ENCODE measurements around the gene SH3BP5L. TPM values are rescaled to one million over a fixed set of nuclear protein-coding genes. Genes with fewer than 3 reads are reported as not detected.

SH3BP5L gene
- total RNA-seq, 1 donor from 2014 or later, result 19.3 TPM

- Histone ChIP-seq H3K36me3 (ENCODE audit: control insufficient read depth in 3 of 3, insufficient read depth in 3 of 3, low read length in 3 of 3) (peaks cover 44 to 66% (median 52%) of the 10 kb centered on the region in 3 donors), H3K9ac (ENCODE audit: low read depth in 1 of 3, low read length in 3 of 3) (no peak overlapping the region), H3K27me3 (ENCODE audit: control insufficient read depth in 3 of 3, insufficient read depth in 3 of 3, low read length in 3 of 3) (no peaks in the 10 kb centered on the region), H3K9me3 (ENCODE audit: control insufficient read depth in 3 of 3, low read length in 3 of 3) (no peaks in the 10 kb centered on the region), H3K27ac (ENCODE audit: low read depth, low read length) (no peak overlapping the region), H3K4me3 (ENCODE audit: low read length in 3 of 3) (no peak overlapping the region), H3K4me1 (ENCODE audit: control insufficient read depth in 3 of 3, insufficient read depth in 3 of 3, low read length in 3 of 3) (peaks cover 0 to 5% (median 2%) of the 10 kb centered on the region in 3 donors)
These were observed 25.7 kb upstream of the SH3BP5L start for GRCh38 chr1:248851390-248851789.

GRCh38 chr1:248850536-248851251, 25.0 kb upstream of the SH3BP5L start:
- H3K27me3 ChIP-seq (ENCODE audit: control insufficient read depth in 3 of 3, insufficient read depth in 3 of 3, low read length in 3 of 3), result no peaks in the 10 kb centered on the region
- no peak overlapping the region for H3K27ac ChIP-seq (ENCODE audit: low read depth, low read length)
- H3K4me1 ChIP-seq (ENCODE audit: control insufficient read depth in 3 of 3, insufficient read depth in 3 of 3, low read length in 3 of 3), result peaks cover 0 to 5% (median 2%) of the 10 kb centered on the region in 3 donors
- H3K36me3 ChIP-seq (ENCODE audit: control insufficient read depth in 3 of 3, insufficient read depth in 3 of 3, low read length in 3 of 3), result peaks cover 51 to 72% (median 58%) of the 10 kb centered on the region in 3 donors
- no peaks in the 10 kb centered on the region for H3K9me3 ChIP-seq (ENCODE audit: control insufficient read depth in 3 of 3, low read length in 3 of 3)
- no peak overlapping the region for H3K9ac ChIP-seq (ENCODE audit: low read depth in 1 of 3, low read length in 3 of 3)
- no peak overlapping the region for H3K4me3 ChIP-seq (ENCODE audit: low read length in 3 of 3)

- no peak overlapping the region for H3K27ac ChIP-seq (ENCODE audit: low read depth, low read length)
- H3K9ac ChIP-seq (ENCODE audit: low read depth in 1 of 3, low read length in 3 of 3), result peak overlapping the region in 1 of 3 donors; percentile 40
- H3K36me3 ChIP-seq (ENCODE audit: control insufficient read depth in 3 of 3, insufficient read depth in 3 of 3, low read length in 3 of 3), result peaks cover 57 to 74% (median 64%) of the 10 kb centered on the region in 3 donors
These were observed 24.4 kb upstream of the SH3BP5L start for GRCh38 chr1:248850124-248850523.

GRCh38 chr1:248849637-248850036, 23.9 kb upstream of the SH3BP5L start:
- Histone ChIP-seq H3K27ac (ENCODE audit: low read depth, low read length) (no peak overlapping the region), H3K9me3 (ENCODE audit: control insufficient read depth in 3 of 3, low read length in 3 of 3) (no peaks in the 10 kb centered on the region), H3K4me1 (ENCODE audit: control insufficient read depth in 3 of 3, insufficient read depth in 3 of 3, low read length in 3 of 3) (peaks cover 0 to 5% (median 2%) of the 10 kb centered on the region in 3 donors), H3K27me3 (ENCODE audit: control insufficient read depth in 3 of 3, insufficient read depth in 3 of 3, low read length in 3 of 3) (no peaks in the 10 kb centered on the region), H3K9ac (ENCODE audit: low read depth in 1 of 3, low read length in 3 of 3) (peak overlapping the region in 1 of 3 donors; percentile 33), H3K36me3 (ENCODE audit: control insufficient read depth in 3 of 3, insufficient read depth in 3 of 3, low read length in 3 of 3) (peaks cover 60 to 77% (median 67%) of the 10 kb centered on the region in 3 donors), H3K4me3 (ENCODE audit: low read length in 3 of 3) (no peak overlapping the region)

More at GRCh38 chr1:248850124-248850523, 24.4 kb upstream of the SH3BP5L start:
- Histone ChIP-seq H3K4me1 (ENCODE audit: control insufficient read depth in 3 of 3, insufficient read depth in 3 of 3, low read length in 3 of 3) (peaks cover 0 to 5% (median 2%) of the 10 kb centered on the region in 3 donors), H3K9me3 (ENCODE audit: control insufficient read depth in 3 of 3, low read length in 3 of 3) (no peaks in the 10 kb centered on the region), H3K27me3 (ENCODE audit: control insufficient read depth in 3 of 3, insufficient read depth in 3 of 3, low read length in 3 of 3) (no peaks in the 10 kb centered on the region), H3K4me3 (ENCODE audit: low read length in 3 of 3) (no peak overlapping the region)

DNA sequence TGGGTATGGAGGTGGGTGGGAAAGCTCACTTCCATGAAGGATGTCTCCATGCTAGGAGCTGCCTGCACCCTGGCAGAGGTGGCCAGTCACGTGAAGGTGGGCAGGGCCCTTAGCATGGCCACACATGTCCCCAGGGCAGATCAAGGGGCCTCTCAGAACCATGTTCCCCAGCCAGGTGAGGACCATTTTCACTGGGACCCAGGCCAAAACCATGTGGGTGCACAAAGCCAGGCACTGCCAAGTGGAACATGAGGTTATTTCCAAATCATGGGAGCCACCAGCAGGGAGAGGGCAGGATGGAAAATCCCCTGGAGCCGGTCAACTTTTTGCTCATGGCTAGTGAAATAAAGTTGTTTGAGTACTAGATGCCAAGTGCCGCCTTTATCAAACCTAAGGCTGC, 23.4 kb upstream of the SH3BP5L start:
- Histone ChIP-seq H3K9ac (ENCODE audit: low read depth in 1 of 3, low read length in 3 of 3) (no peak overlapping the region), H3K27ac (ENCODE audit: low read depth, low read length) (no peak overlapping the region), H3K4me3 (ENCODE audit: low read length in 3 of 3) (no peak overlapping the region), H3K36me3 (ENCODE audit: control insufficient read depth in 3 of 3, insufficient read depth in 3 of 3, low read length in 3 of 3) (peaks cover 62 to 77% (median 67%) of the 10 kb centered on the region in 3 donors), H3K27me3 (ENCODE audit: control insufficient read depth in 3 of 3, insufficient read depth in 3 of 3, low read length in 3 of 3) (no peaks in the 10 kb centered on the region), H3K9me3 (ENCODE audit: control insufficient read depth in 3 of 3, low read length in 3 of 3) (no peaks in the 10 kb centered on the region), H3K4me1 (ENCODE audit: control insufficient read depth in 3 of 3, insufficient read depth in 3 of 3, low read length in 3 of 3) (peaks cover 0 to 8% (median 2%) of the 10 kb centered on the region in 3 donors)

GRCh38 chr1:248848602-248849001, 22.9 kb upstream of the SH3BP5L start:
- Histone ChIP-seq H3K36me3 (ENCODE audit: control insufficient read depth in 3 of 3, insufficient read depth in 3 of 3, low read length in 3 of 3) (peaks cover 58 to 71% (median 62%) of the 10 kb centered on the region in 3 donors), H3K4me3 (ENCODE audit: low read length in 3 of 3) (no peak overlapping the region), H3K27me3 (ENCODE audit: control insufficient read depth in 3 of 3, insufficient read depth in 3 of 3, low read length in 3 of 3) (no peaks in the 10 kb centered on the region), H3K4me1 (ENCODE audit: control insufficient read depth in 3 of 3, insufficient read depth in 3 of 3, low read length in 3 of 3) (peaks cover 0 to 11% (median 2%) of the 10 kb centered on the region in 3 donors), H3K9me3 (ENCODE audit: control insufficient read depth in 3 of 3, low read length in 3 of 3) (no peaks in the 10 kb centered on the region), H3K27ac (ENCODE audit: low read depth, low read length) (no peak overlapping the region), H3K9ac (ENCODE audit: low read depth in 1 of 3, low read length in 3 of 3) (peak overlapping the region in 1 of 3 donors; percentile 33)

DNA sequence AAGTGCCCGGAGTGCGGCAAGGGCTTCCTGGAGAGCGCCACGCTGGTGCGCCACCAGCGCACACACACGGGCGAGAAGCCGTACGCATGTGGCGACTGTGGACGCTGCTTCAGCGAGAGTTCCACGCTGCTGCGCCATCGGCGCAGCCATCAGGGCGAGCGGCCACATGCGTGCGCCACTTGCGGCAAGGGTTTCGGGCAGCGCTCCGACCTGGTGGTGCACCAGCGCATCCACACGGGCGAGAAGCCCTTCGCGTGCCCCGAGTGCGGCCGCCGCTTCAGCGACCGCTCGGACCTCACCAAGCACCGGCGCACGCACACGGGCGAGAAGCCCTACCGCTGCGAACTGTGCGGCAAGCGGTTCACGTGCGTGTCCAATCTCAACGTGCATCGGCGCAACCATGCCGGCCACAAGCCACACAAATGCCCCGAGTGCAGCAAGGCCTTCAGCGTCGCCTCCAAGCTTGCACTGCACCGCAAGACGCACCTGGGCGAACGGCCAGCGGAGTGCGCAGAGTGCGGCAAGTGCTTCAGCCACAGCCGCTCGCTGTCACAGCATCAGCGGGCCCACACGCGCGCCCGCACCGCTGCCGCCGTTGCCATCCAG, 22.3 kb upstream of the SH3BP5L start:
- Histone ChIP-seq H3K27me3 (ENCODE audit: control insufficient read depth in 3 of 3, insufficient read depth in 3 of 3, low read length in 3 of 3) (no peaks in the 10 kb centered on the region), H3K9me3 (ENCODE audit: control insufficient read depth in 3 of 3, low read length in 3 of 3) (no peaks in the 10 kb centered on the region), H3K36me3 (ENCODE audit: control insufficient read depth in 3 of 3, insufficient read depth in 3 of 3, low read length in 3 of 3) (peaks cover 58 to 69% (median 62%) of the 10 kb centered on the region in 3 donors), H3K27ac (ENCODE audit: low read depth, low read length) (no peak overlapping the region), H3K4me1 (ENCODE audit: control insufficient read depth in 3 of 3, insufficient read depth in 3 of 3, low read length in 3 of 3) (peaks cover 3 to 12% (median 6%) of the 10 kb centered on the region in 3 donors), H3K4me3 (ENCODE audit: low read length in 3 of 3) (no peak overlapping the region), H3K9ac (ENCODE audit: low read depth in 1 of 3, low read length in 3 of 3) (no peak overlapping the region)

DNA sequence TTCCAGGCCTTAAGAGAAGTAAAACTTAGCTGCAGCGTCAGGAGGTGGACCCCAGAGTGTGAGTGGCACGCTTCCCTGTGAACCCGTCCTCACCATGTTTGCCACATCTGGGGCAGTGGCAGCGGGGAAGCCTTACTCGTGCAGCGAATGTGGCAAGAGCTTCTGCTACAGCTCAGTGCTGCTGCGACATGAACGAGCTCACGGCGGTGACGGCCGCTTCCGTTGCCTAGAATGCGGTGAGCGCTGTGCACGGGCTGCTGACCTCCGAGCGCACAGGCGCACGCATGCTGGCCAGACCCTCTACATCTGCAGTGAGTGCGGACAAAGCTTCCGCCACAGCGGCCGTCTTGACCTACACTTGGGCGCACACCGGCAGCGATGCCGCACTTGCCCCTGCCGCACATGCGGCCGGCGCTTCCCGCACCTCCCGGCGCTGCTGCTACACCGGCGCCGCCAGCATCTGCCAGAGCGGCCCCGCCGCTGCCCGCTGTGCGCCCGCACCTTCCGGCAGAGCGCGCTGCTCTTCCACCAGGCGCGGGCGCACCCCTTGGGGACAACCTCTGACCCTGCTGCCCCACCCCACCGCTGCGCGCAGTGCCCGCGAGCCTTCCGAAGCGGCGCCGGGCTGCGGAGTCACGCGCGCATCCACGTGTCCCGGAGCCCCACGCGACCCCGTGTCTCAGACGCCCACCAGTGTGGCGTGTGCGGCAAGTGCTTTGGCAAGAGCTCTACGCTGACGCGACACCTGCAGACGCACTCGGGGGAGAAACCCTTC, 21.7 kb upstream of the SH3BP5L start:
- Histone ChIP-seq H3K27ac (ENCODE audit: low read depth, low read length) (no peak overlapping the region), H3K36me3 (ENCODE audit: control insufficient read depth in 3 of 3, insufficient read depth in 3 of 3, low read length in 3 of 3) (peaks cover 58 to 69% (median 61%) of the 10 kb centered on the region in 3 donors), H3K4me3 (ENCODE audit: low read length in 3 of 3) (no peak overlapping the region), H3K27me3 (ENCODE audit: control insufficient read depth in 3 of 3, insufficient read depth in 3 of 3, low read length in 3 of 3) (no peaks in the 10 kb centered on the region), H3K9ac (ENCODE audit: low read depth in 1 of 3, low read length in 3 of 3) (no peak overlapping the region), H3K4me1 (ENCODE audit: control insufficient read depth in 3 of 3, insufficient read depth in 3 of 3, low read length in 3 of 3) (peaks cover 10 to 18% (median 13%) of the 10 kb centered on the region in 3 donors), H3K9me3 (ENCODE audit: control insufficient read depth in 3 of 3, low read length in 3 of 3) (no peaks in the 10 kb centered on the region)

DNA sequence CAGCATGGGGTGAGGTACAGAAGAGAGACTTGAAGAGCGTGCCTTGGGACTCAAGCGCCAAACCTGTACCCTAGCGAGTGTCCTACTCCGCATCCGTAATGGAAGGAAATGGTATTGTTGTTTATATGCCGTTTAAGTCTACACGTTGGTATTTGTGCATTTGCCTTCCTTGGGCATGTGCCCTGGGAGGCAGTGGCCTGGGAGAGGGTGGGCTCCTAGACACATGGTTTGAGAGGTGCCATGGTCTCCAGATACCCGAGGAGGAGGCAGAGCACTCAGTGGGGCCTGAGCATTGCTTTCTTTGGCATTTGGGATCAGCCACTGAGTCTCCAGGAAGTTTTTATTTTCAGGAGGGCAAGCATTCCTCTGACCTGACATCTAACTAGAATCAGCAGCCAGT, 18.8 kb upstream of the SH3BP5L start:
- H3K27ac ChIP-seq (ENCODE audit: low read depth, low read length), result no peak overlapping the region

More for the DNA sequence above, 18.8 kb upstream of the SH3BP5L start:
- H3K4me3 ChIP-seq (ENCODE audit: low read length in 3 of 3), result no peak overlapping the region
- no peak overlapping the region for H3K9ac ChIP-seq (ENCODE audit: low read depth in 1 of 3, low read length in 3 of 3)
- H3K27me3 ChIP-seq (ENCODE audit: control insufficient read depth in 3 of 3, insufficient read depth in 3 of 3, low read length in 3 of 3), result no peaks in the 10 kb centered on the region
- no peaks in the 10 kb centered on the region for H3K9me3 ChIP-seq (ENCODE audit: control insufficient read depth in 3 of 3, low read length in 3 of 3)
- H3K36me3 ChIP-seq (ENCODE audit: control insufficient read depth in 3 of 3, insufficient read depth in 3 of 3, low read length in 3 of 3), result peaks cover 49 to 50% (median 49%) of the 10 kb centered on the region in 3 donors
- peaks cover 31 to 44% (median 34%) of the 10 kb centered on the region in 3 donors for H3K4me1 ChIP-seq (ENCODE audit: control insufficient read depth in 3 of 3, insufficient read depth in 3 of 3, low read length in 3 of 3)

All from skeletal muscle tissue (tissue), 4 donors.